Measurements from ENCODE around the gene DCK.

DNA sequence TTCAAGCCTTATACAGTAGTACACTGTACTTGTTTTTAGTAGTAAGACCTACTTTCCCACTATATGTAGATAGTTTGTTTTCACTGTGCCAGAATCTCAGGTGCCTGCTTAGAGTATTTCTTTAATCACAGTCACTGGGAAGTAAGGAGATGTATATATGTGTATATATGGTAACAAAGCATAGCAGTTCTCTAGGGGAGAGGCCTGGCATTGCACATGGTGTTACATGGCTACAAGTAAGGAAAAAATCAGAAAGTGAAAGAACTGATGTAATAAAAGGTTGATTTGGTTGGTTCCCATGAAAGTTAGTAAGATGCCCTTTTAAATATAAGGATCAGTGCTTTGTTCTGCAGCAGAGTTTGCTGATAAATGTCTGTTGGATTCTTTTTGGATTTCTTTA lies 9.3 kb upstream of the DCK start:
- TF ChIP-seq, protein P1, sequence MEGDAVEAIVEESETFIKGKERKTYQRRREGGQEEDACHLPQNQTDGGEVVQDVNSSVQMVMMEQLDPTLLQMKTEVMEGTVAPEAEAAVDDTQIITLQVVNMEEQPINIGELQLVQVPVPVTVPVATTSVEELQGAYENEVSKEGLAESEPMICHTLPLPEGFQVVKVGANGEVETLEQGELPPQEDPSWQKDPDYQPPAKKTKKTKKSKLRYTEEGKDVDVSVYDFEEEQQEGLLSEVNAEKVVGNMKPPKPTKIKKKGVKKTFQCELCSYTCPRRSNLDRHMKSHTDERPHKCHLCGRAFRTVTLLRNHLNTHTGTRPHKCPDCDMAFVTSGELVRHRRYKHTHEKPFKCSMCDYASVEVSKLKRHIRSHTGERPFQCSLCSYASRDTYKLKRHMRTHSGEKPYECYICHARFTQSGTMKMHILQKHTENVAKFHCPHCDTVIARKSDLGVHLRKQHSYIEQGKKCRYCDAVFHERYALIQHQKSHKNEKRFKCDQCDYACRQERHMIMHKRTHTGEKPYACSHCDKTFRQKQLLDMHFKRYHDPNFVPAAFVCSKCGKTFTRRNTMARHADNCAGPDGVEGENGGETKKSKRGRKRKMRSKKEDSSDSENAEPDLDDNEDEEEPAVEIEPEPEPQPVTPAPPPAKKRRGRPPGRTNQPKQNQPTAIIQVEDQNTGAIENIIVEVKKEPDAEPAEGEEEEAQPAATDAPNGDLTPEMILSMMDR (IDR thresholded peaks at IDR 0.05 in 4 of 5, conservative IDR thresholded peaks at IDR 0.05 in 1 of 5): no peak
- TF ChIP-seq POLR2A (IDR thresholded peaks at IDR 0.05): no peak
